ENCODE measurements around the gene LDLRAD4.
A peak's percentile ranks its signal among the peaks of the same experiment; 100 is the strongest.

Gene LDLRAD4

GRCh38 chr18:13362607-13363006 is 144.0 kb downstream of the LDLRAD4 start:
- no peaks in the 10 kb centered on the region for H3K36me3 ChIP-seq (ENCODE audit: control insufficient read depth, insufficient read depth, low read length, severe bottlenecking)
- DNase-seq (ENCODE audit: low read depth): no peak
- H3K9me3 ChIP-seq (ENCODE audit: control insufficient read depth, low read length): peaks cover 3% of the 10 kb centered on the region
- H3K4me3 ChIP-seq (ENCODE audit: low read length): no peak overlapping the region
- no peak overlapping the region for H3K9ac ChIP-seq (ENCODE audit: low read length)
- H3K27me3 ChIP-seq (replicated peaks; ENCODE audit: control insufficient read depth, insufficient read depth, low read length): peaks cover 4% of the 10 kb centered on the region
- H3K4me1 ChIP-seq (ENCODE audit: control insufficient read depth, insufficient read depth, low read length): no peaks in the 10 kb centered on the region

GRCh38 chr18:13363359-13363758 is 144.8 kb downstream of the LDLRAD4 start:
- no peak for DNase-seq (ENCODE audit: low read depth)
- H3K9me3 ChIP-seq (ENCODE audit: control insufficient read depth, low read length): peaks cover 3% of the 10 kb centered on the region
- H3K4me3 ChIP-seq (ENCODE audit: low read length): no peak overlapping the region
- H3K27me3 ChIP-seq (replicated peaks; ENCODE audit: control insufficient read depth, insufficient read depth, low read length): peaks cover 9% of the 10 kb centered on the region
- no peaks in the 10 kb centered on the region for H3K36me3 ChIP-seq (ENCODE audit: control insufficient read depth, insufficient read depth, low read length, severe bottlenecking)
- no peaks in the 10 kb centered on the region for H3K4me1 ChIP-seq (ENCODE audit: control insufficient read depth, insufficient read depth, low read length)
- H3K9ac ChIP-seq (ENCODE audit: low read length): no peak overlapping the region

DNA sequence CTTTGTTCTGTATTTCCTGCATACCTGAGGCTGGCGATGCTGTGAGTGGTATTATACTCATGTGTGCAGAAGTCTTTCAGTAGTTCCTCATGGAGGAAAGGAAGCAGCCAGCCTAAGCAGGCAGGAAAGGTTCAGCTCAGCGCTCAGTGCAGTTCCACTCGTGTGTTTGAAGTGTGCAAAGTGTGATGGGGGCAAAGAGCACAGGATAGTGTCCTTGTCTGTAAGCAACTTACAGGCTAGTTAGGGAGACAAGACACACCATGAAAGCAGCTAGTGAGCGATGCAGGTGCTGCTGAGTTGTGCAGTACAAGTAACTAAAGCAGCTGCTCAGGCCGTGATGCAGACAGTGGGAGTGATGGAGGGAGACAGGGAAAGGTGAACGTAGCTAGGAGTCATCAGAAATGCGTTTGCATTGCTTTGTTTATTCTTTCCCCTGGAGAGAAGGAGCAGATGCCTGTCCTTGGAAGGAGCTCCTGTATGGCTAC is 146.2 kb downstream of the LDLRAD4 start:
- Histone ChIP-seq H3K9ac (ENCODE audit: low read length) (no peak overlapping the region), H3K9me3 (ENCODE audit: control insufficient read depth, low read length) (peaks cover 3% of the 10 kb centered on the region), H3K27me3 (replicated peaks; ENCODE audit: control insufficient read depth, insufficient read depth, low read length) (peaks cover 14% of the 10 kb centered on the region), H3K4me1 (ENCODE audit: control insufficient read depth, insufficient read depth, low read length) (no peaks in the 10 kb centered on the region), H3K4me3 (ENCODE audit: low read length) (no peak overlapping the region), H3K36me3 (ENCODE audit: control insufficient read depth, insufficient read depth, low read length, severe bottlenecking) (no peaks in the 10 kb centered on the region)
- DNase-seq (ENCODE audit: low read depth): no peak

DNA sequence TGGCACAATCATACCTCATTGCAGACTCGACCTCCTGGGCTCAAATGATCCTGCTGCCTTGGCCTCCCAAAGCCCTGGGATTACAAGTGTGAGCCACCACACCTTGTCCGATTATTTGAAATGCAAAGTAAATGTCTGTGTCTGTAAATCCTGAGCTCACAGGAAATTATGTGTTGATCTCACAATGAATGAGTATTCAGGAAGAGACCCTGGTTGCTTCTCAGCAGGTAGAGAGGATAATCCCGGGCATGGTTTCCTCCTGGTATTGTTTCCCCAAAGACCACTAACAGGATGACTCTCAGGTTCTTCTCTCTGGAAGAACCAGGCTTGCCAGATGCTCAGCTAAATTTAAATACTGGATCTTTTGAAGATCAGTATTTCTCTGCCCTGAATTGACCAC is 147.6 kb downstream of the LDLRAD4 start:
- Histone ChIP-seq H3K9me3 (ENCODE audit: control insufficient read depth, low read length) (no peaks in the 10 kb centered on the region), H3K27me3 (replicated peaks; ENCODE audit: control insufficient read depth, insufficient read depth, low read length) (peaks cover 20% of the 10 kb centered on the region), H3K4me1 (ENCODE audit: control insufficient read depth, insufficient read depth, low read length) (no peaks in the 10 kb centered on the region), H3K4me3 (ENCODE audit: low read length) (no peak overlapping the region), H3K36me3 (ENCODE audit: control insufficient read depth, insufficient read depth, low read length, severe bottlenecking) (no peaks in the 10 kb centered on the region), H3K9ac (ENCODE audit: low read length) (no peak overlapping the region)
- no peak for DNase-seq (ENCODE audit: low read depth)

- H3K27me3 ChIP-seq (replicated peaks; ENCODE audit: control insufficient read depth, insufficient read depth, low read length): peaks cover 20% of the 10 kb centered on the region
- no peak overlapping the region for H3K9ac ChIP-seq (ENCODE audit: low read length)
- no peaks in the 10 kb centered on the region for H3K9me3 ChIP-seq (ENCODE audit: control insufficient read depth, low read length)
- no peaks in the 10 kb centered on the region for H3K4me1 ChIP-seq (ENCODE audit: control insufficient read depth, insufficient read depth, low read length)
- no peak for DNase-seq (ENCODE audit: low read depth)
- no peak overlapping the region for H3K4me3 ChIP-seq (ENCODE audit: low read length)
- H3K36me3 ChIP-seq (ENCODE audit: control insufficient read depth, insufficient read depth, low read length, severe bottlenecking): no peaks in the 10 kb centered on the region
Observed at GRCh38 chr18:13366541-13366940, 148.0 kb downstream of the LDLRAD4 start.

GRCh38 chr18:13366962-13367892 is 148.7 kb downstream of the LDLRAD4 start:
- no peak overlapping the region for H3K4me3 ChIP-seq (ENCODE audit: low read length)
- no peak overlapping the region for H3K9ac ChIP-seq (ENCODE audit: low read length)
- no peaks in the 10 kb centered on the region for H3K36me3 ChIP-seq (ENCODE audit: control insufficient read depth, insufficient read depth, low read length, severe bottlenecking)
- no peaks in the 10 kb centered on the region for H3K4me1 ChIP-seq (ENCODE audit: control insufficient read depth, insufficient read depth, low read length)
- H3K27me3 ChIP-seq (replicated peaks; ENCODE audit: control insufficient read depth, insufficient read depth, low read length): peaks cover 20% of the 10 kb centered on the region
- H3K9me3 ChIP-seq (ENCODE audit: control insufficient read depth, low read length): no peaks in the 10 kb centered on the region
- no peak for DNase-seq (ENCODE audit: low read depth)

DNA sequence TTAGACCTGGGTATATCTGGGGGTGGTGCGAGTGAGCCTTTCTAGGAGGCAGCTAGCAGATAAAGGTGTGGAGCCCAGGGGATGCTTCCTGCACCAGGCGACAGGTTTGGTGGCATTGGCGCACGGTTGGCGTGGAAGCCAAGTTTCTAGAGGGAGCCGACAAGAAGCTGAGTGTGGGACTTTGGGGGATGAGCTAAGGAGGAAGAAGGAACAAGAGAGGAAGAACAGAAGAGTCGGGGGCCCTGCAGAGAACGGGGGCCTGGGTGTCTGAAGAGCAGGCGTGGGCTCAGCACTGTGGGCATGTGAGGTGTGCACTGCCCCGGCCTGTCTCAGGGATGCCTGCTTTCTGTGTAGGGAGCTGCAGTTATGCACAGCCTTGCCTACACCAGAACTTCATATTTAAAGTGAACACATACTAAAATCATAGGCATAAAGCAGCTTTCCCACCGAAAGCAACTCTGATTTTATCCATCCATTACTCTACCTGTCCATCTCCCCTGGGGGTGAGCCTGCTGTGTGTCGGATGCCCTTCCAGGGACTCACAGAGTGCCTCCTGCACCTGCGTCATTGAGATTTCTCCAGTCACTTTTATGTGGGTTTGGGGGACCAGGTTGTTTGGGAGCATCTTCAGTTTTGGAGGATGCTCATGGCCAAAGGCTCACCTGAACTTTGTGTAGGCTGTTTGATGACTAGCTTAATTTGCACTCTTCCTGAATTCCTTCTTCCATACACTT is 149.7 kb downstream of the LDLRAD4 start:
- Histone ChIP-seq H3K27me3 (replicated peaks; ENCODE audit: control insufficient read depth, insufficient read depth, low read length) (peaks cover 20% of the 10 kb centered on the region), H3K9me3 (ENCODE audit: control insufficient read depth, low read length) (no peaks in the 10 kb centered on the region), H3K36me3 (ENCODE audit: control insufficient read depth, insufficient read depth, low read length, severe bottlenecking) (no peaks in the 10 kb centered on the region), H3K4me1 (ENCODE audit: control insufficient read depth, insufficient read depth, low read length) (no peaks in the 10 kb centered on the region), H3K9ac (ENCODE audit: low read length) (no peak overlapping the region), H3K4me3 (ENCODE audit: low read length) (no peak overlapping the region)
- no peak for DNase-seq (ENCODE audit: low read depth)

DNA sequence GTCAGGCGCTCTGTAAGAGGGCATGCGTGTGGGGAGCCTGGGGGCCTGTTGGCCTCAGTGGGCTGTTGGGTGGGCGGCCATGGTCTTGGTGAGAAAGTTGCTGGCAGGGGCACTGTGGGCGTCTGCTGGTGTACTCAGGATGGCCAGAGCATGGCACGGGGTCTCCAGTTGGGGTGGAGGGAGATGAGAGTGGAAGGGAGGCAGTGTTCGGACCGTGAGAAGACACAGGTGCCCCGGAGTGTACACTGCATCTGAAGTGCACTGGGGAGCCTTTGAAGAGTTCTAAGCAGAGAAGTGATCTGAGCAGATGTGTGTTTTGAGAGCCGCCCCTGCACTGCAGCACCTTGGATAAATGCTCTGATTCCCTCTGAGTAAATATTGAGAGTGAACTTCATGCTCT is 150.8 kb downstream of the LDLRAD4 start:
- H3K9ac ChIP-seq (ENCODE audit: low read length): no peak overlapping the region
- H3K36me3 ChIP-seq (ENCODE audit: control insufficient read depth, insufficient read depth, low read length, severe bottlenecking): no peaks in the 10 kb centered on the region
- H3K9me3 ChIP-seq (ENCODE audit: control insufficient read depth, low read length): no peaks in the 10 kb centered on the region
- no peak overlapping the region for H3K4me3 ChIP-seq (ENCODE audit: low read length)
- peaks cover 20% of the 10 kb centered on the region for H3K27me3 ChIP-seq (replicated peaks; ENCODE audit: control insufficient read depth, insufficient read depth, low read length)
- no peak for DNase-seq (ENCODE audit: low read depth)
- no peaks in the 10 kb centered on the region for H3K4me1 ChIP-seq (ENCODE audit: control insufficient read depth, insufficient read depth, low read length)

DNA sequence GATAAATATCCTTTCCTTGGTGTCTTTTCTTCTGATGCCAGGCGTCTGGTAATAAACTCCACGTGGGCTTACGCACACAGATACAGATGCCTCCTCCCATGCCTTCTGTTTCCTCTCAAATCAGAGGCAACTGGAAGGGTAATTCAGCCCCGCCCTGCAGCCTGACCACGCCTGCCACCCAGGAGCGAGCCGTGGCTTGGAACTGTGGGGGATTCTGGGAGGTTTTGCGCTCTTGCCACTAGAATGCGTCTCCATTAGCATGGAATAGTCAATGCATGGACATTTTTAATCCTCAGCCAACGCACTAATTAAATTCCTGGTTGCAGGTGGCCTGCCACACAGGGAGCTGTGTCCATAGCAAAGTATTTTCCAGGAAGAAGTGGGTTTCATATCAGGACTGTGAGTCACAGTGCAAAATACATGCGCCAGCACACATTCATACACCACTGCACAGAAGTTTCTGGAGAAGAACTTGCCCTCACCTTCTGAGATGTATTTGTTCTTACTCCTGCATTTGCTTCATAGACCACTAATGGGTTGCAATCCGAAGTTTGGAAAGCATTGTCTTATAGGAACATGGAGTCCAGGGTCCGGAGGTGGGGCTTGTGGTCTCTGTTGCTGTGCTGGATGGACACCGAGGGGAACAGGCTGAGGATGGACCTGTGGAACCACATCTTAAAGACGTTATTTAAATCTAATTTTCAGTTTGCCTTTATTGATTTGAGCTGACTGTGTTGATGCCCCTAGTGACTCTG is 151.4 kb downstream of the LDLRAD4 start:
- Histone ChIP-seq H3K4me1 (ENCODE audit: control insufficient read depth, insufficient read depth, low read length) (no peaks in the 10 kb centered on the region), H3K9ac (ENCODE audit: low read length) (no peak overlapping the region), H3K4me3 (ENCODE audit: low read length) (no peak overlapping the region), H3K27me3 (replicated peaks; ENCODE audit: control insufficient read depth, insufficient read depth, low read length) (peaks cover 18% of the 10 kb centered on the region), H3K36me3 (ENCODE audit: control insufficient read depth, insufficient read depth, low read length, severe bottlenecking) (no peaks in the 10 kb centered on the region), H3K9me3 (ENCODE audit: control insufficient read depth, low read length) (no peaks in the 10 kb centered on the region)
- peak; percentile 13 for DNase-seq (ENCODE audit: low read depth)

DNA sequence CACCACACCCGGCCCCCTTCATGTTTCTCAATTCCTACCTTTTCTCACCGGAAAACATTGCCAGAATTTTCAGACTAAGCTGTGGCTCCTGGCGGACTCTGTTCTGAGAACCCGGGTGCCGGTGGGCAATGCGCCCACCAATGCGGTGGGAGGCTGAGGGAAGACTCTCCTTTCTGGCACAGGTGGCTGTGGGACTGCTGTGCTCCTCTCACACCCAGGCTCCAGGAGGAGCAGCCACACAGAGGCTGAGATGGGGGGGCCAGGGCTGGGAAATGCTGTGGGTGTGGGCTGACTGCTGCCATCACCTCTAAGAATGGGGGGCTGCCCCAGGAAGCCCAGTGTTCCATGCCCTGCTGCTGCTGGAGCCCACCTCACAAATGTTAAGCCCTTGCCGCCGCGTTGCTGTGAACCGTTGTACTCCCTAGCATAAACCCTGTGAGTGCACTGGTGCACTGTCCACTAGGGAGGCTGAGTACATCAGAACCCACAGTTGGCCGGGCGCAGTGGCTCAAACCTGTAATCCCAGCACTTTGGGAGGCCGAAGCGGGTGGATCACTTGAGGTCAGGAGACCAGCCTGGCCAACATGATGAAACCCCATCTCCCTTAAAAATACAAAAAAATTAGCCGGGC is 152.6 kb downstream of the LDLRAD4 start:
- Histone ChIP-seq H3K9me3 (ENCODE audit: control insufficient read depth, low read length) (no peaks in the 10 kb centered on the region), H3K27me3 (replicated peaks; ENCODE audit: control insufficient read depth, insufficient read depth, low read length) (peaks cover 16% of the 10 kb centered on the region), H3K4me1 (ENCODE audit: control insufficient read depth, insufficient read depth, low read length) (peaks cover 3% of the 10 kb centered on the region), H3K36me3 (ENCODE audit: control insufficient read depth, insufficient read depth, low read length, severe bottlenecking) (no peaks in the 10 kb centered on the region), H3K9ac (ENCODE audit: low read length) (no peak overlapping the region), H3K4me3 (ENCODE audit: low read length) (no peak overlapping the region)
- DNase-seq (ENCODE audit: low read depth): no peak

All from adipocyte (in vitro differentiated cells).